ENCODE measurements around the gene METTL2B. TPM values are rescaled to one million over a fixed set of nuclear protein-coding genes. Genes with fewer than 3 reads are reported as not detected.
"Not testable (repeated sequence)": the region's sequence is repeated elsewhere in the genome, so short reads cannot be mapped to it uniquely, and the experiment has no call there.

METTL2B gene
- total RNA-seq, 6 donors from 2014 or later, result 17.8 to 24.5 (median 21.2) TPM

DNA sequence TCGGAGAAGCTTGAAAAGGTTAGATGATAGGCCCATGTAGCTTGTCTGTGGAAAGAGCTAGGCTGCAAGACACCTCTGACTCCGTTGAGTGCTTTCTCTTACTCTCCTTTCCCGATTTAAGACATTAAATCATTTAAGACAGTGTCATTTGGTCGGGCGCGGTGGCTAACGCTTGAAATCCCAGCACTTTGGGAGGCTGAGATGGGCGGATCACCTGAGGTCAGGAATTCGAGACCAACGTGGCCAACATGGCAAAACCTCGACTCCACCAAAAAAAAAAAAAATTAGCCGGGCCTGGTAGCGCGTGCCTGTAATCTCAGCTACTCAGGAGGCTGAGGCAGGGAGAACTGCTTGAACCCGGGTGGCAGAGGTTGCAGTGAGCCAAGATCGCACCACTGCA is 52.6 kb downstream of the METTL2B start:
- H3K36me3 ChIP-seq; ATAC-seq (ENCODE audit: low FRiP score in 2 of 2); DNase-seq; H3K9me3 ChIP-seq; H3K27me3 ChIP-seq; H3K27ac ChIP-seq; H3K4me3 ChIP-seq: not testable (repeated sequence)
- WGBS, 2 donors, result 94 to 96% methylated on average over 16 of the region's 16 CpGs
- H3K4me1 ChIP-seq, result peaks cover 9 to 19% (median 13%) of the 10 kb centered on the region in 4 donors

GRCh38 chr7:128530121-128530854 is 53.7 kb downstream of the METTL2B start:
- peak overlapping the region; percentile 57 to 85 (median 66) for H3K4me3 ChIP-seq
- DNase-seq (peak in 1 of 2 donors; percentile 25), ATAC-seq (ENCODE audit: low FRiP score in 2 of 2) (peak in 1 of 2 donors; percentile 14)
- WGBS, 2 donors, result 5 to 41% methylated on average over 4 to 35 of the region's 50 CpGs
- peaks cover 9 to 22% (median 17%) of the 10 kb centered on the region in 4 donors for H3K4me1 ChIP-seq
- not testable (repeated sequence) for H3K9me3 ChIP-seq, H3K27me3 ChIP-seq
- peaks cover 0 to 12% (median 0%) of the 10 kb centered on the region in 4 donors for H3K36me3 ChIP-seq
- peak overlapping the region; percentile 97 to 100 (median 99) for H3K27ac ChIP-seq

DNA sequence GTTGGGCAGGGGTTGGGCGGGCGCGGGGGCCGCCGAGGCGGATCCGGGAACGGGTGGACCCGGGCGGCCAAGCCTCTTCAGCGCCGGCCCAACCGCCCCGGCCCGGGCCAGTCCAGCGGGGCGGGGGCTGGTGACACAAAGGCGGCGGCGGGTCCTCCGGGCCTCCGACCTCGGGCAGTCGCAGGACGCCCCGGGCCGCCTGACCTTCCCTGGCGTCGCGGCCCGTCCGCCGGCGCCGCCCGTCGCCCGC is 54.2 kb downstream of the METTL2B start:
- no peak for ATAC-seq (ENCODE audit: low FRiP score in 2 of 2)
- H3K36me3 ChIP-seq, result peaks cover 0 to 16% (median 0%) of the 10 kb centered on the region in 4 donors
- H3K9me3 ChIP-seq, result no peaks in the 10 kb centered on the region
- TF ChIP-seq EP300 (IDR thresholded peaks at IDR 0.05) (no peak), POLR2A (IDR thresholded peaks at IDR 0.05) (no peak), POLR2AphosphoS5 (IDR thresholded peaks at IDR 0.05) (no peak)
- TF ChIP-seq, protein P1, sequence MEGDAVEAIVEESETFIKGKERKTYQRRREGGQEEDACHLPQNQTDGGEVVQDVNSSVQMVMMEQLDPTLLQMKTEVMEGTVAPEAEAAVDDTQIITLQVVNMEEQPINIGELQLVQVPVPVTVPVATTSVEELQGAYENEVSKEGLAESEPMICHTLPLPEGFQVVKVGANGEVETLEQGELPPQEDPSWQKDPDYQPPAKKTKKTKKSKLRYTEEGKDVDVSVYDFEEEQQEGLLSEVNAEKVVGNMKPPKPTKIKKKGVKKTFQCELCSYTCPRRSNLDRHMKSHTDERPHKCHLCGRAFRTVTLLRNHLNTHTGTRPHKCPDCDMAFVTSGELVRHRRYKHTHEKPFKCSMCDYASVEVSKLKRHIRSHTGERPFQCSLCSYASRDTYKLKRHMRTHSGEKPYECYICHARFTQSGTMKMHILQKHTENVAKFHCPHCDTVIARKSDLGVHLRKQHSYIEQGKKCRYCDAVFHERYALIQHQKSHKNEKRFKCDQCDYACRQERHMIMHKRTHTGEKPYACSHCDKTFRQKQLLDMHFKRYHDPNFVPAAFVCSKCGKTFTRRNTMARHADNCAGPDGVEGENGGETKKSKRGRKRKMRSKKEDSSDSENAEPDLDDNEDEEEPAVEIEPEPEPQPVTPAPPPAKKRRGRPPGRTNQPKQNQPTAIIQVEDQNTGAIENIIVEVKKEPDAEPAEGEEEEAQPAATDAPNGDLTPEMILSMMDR (IDR thresholded peaks at IDR 0.05), result no peak
- peaks cover 9 to 25% (median 19%) of the 10 kb centered on the region in 4 donors for H3K4me1 ChIP-seq
- H3K27me3 ChIP-seq, result no peaks in the 10 kb centered on the region
- DNase-seq, result no peak
- peak overlapping the region; percentile 97 to 100 (median 99) for H3K27ac ChIP-seq
- 0% methylated on average over 9 of the region's 38 CpGs; no CpG with 5 or more reads in 1 of the 2 donors for WGBS, 2 donors
- H3K4me3 ChIP-seq, result peak overlapping the region; percentile 57 to 85 (median 66)

- not testable (repeated sequence) for H3K27me3 ChIP-seq, H3K9me3 ChIP-seq
- Histone ChIP-seq H3K4me1 (peaks cover 9 to 25% (median 19%) of the 10 kb centered on the region in 4 donors), H3K4me3 (peak overlapping the region; percentile 63 to 88 (median 78)), H3K27ac (peak overlapping the region; percentile 97 to 100 (median 99)), H3K36me3 (peaks cover 0 to 20% (median 0%) of the 10 kb centered on the region in 4 donors)
- peak; percentile 93 to 96 for ATAC-seq (ENCODE audit: low FRiP score in 2 of 2)
- peak; percentile 59 to 96 for DNase-seq
- TF ChIP-seq POLR2AphosphoS5 (IDR thresholded peaks at IDR 0.05) (peak in 1 of 2 donors; percentile 8), POLR2A (IDR thresholded peaks at IDR 0.05) (peak in 1 of 4 donors; percentile 59)
- WGBS, 2 donors, result 0% methylated on average over 46 of the region's 92 CpGs; no CpG with 5 or more reads in 1 of the 2 donors
Measured at GRCh38 chr7:128531105-128531954, 54.8 kb downstream of the METTL2B start.

DNA sequence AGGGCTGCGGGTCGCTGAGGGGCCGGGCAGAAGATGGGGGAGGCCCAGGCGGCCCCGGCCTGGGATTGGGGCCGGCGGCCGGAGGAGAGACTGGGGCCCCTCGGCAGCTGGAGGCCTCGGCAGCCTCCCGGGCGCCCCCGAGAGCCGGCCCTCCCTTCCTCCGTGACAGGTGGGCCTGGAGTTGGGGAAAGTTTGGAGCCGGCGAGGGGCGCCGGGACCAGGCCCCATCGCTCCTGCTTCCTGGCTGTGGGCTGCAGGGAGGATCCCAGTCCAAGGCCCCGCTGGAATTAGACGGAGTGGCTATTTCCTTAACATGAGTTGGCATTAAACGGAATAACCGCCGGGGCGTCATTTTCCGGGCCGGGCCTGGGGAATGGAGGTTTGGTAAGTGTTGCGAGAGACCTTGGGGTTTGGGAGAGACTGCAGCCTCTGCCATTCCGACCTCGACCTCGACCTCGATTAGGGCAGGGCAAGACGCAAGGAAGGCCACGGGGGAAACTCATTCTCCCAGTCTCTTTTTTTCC is 55.5 kb downstream of the METTL2B start:
- Histone ChIP-seq H3K4me1 (peaks cover 9 to 25% (median 19%) of the 10 kb centered on the region in 4 donors), H3K27ac (peak overlapping the region; percentile 97 to 100 (median 99)), H3K36me3 (peaks cover 0 to 24% (median 0%) of the 10 kb centered on the region in 4 donors), H3K4me3 (peak overlapping the region; percentile 63 to 88 (median 78))
- peak in 1 of 4 donors; percentile 17 for TF ChIP-seq POLR2A (IDR thresholded peaks at IDR 0.05)
- TF ChIP-seq, protein P1 (IDR thresholded peaks at IDR 0.05), result peak in 1 of 6 experiments; percentile 13
- DNase-seq (peak in 1 of 2 donors; percentile 45), ATAC-seq (ENCODE audit: low FRiP score in 2 of 2) (peak; percentile 24 to 48)
- not testable (repeated sequence) for H3K9me3 ChIP-seq, H3K27me3 ChIP-seq
- 0% methylated on average over 14 to 27 of the region's 35 CpGs for WGBS, 2 donors

- 3 to 9% methylated on average over 1 of the region's 1 CpG for WGBS, 2 donors
- not testable (repeated sequence) for H3K9me3 ChIP-seq; DNase-seq; ATAC-seq (ENCODE audit: low FRiP score in 2 of 2); H3K27me3 ChIP-seq
- Histone ChIP-seq H3K4me3 (peak overlapping the region in 3 of 4 donors; percentile 63 to 85 (median 70)), H3K4me1 (peaks cover 9 to 28% (median 20%) of the 10 kb centered on the region in 4 donors), H3K27ac (peak overlapping the region in 3 of 4 donors; percentile 99 to 100 (median 99)), H3K36me3 (peaks cover 0 to 24% (median 0%) of the 10 kb centered on the region in 4 donors)
Measured at GRCh38 chr7:128532956-128533355, 56.4 kb downstream of the METTL2B start.
